Mucosa of descending colon (tissue), 3 donors: ENCODE results near the gene IRAK4. TPM values are rescaled to one million over a fixed set of nuclear protein-coding genes. Genes with fewer than 3 reads are reported as not detected.

Experiments used
- ATAC-seq: fragments of 200-7000 bp; cut with Tn5 transposase; one replicate; pipeline ENCODE4 v1.9.1; 2020; ENCODE audit warnings: mild to moderate bottlenecking, moderate library complexity
- DNase-seq, 3 donors: peaks; one replicate each; pipeline ENCODE4 v3.0.0-alpha.2; 2020
- H3K36me3 ChIP-seq: fragments of 200-600 bp; one replicate; pipeline ENCODE4 v1.8.0; 2021; ENCODE audit warnings: low read depth, mild to moderate bottlenecking
- H3K4me1 ChIP-seq: fragments of 200-600 bp; one replicate; pipeline ENCODE4 v1.8.0; 2021; ENCODE audit warnings: low read depth, mild to moderate bottlenecking
- H3K4me3 ChIP-seq: fragments of 200-600 bp; one replicate; pipeline ENCODE4 v1.8.0; 2021; ENCODE audit warnings: mild to moderate bottlenecking
- H3K9me3 ChIP-seq: fragments of 200-600 bp; one replicate; pipeline ENCODE4 v1.8.0; 2021; ENCODE audit warnings: mild to moderate bottlenecking
- intact Hi-C, 2 donors: fragments of 100-400 bp; cut with DNase I in 1 of 2; cut with micrococcal nuclease in 1 of 2; formaldehyde crosslinking; loops; one replicate each; pipeline versions ENCODE4 v1.11.0 to v1.11.1; 2022; cut with DNase I, micrococcal nuclease
- total RNA-seq, 3 donors: library from RNA; stranded (reverse); fragmentation: NEBNext Ultra II Directional in 2 of 3; extraction: Animal tissue kit (Norgen Biotek cat#: 25700) in 2 of 3; gene quantifications; one replicate each; pipeline versions ENCODE4 v1.2.1 to v1.2.4, GENCODE V29; 2021 to 2023
- TF ChIP-seq, protein P1 (sequence below): fragments of 200-600 bp; IDR thresholded peaks from one replicate; pipeline ENCODE4 v1.8.0; 2022; ENCODE audit warnings: antibody characterized with exemption, mild to moderate bottlenecking
- donor health status: DM: no; HTN: no; CAD: no; lungs with moderate emphysema.
- donor health status: DM: no; HTN: no; CAD: no.
- donor health status: DM: no; HTN: yes; CAD: no.

Gene IRAK4
- total RNA-seq, 3 donors from 2014 or later, result 20.8 to 22.0 (median 20.9) TPM

DNA sequence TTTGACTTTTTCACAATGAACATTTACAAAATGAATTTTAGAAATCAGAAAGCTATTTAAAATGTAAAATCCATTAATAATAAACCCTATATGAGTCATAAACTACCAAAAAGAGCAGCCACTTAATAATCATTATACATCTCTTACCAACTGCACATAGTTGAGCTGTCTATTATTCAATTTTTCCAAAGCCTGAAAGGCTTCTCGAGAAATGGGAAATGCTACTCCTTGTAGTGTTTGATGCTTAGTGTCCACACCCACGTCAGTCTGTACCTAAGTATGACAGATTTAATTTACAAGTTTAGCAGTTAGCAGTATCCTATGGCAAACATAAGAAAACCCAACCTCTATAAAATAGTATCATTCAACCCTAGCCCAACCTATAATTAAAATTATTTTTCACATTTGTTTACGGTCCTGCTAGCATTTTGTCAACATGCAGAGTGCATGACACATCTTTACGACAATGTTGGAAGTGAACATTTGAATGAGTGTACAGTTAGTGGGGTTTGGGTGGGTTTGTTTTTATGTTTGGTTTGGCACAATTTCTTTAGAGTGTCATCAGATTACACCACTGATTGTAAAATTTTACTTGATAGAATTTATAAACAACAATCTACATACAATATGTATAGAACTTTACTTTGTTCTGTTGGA is 38.9 kb downstream of the IRAK4 start:
- Histone ChIP-seq H3K9me3 (no peaks in the 10 kb centered on the region), H3K4me1 (no peaks in the 10 kb centered on the region), H3K36me3 (peaks cover 5% of the 10 kb centered on the region), H3K4me3 (no peak overlapping the region)
- intact Hi-C loops, result no loop called here
- TF ChIP-seq, protein P1, sequence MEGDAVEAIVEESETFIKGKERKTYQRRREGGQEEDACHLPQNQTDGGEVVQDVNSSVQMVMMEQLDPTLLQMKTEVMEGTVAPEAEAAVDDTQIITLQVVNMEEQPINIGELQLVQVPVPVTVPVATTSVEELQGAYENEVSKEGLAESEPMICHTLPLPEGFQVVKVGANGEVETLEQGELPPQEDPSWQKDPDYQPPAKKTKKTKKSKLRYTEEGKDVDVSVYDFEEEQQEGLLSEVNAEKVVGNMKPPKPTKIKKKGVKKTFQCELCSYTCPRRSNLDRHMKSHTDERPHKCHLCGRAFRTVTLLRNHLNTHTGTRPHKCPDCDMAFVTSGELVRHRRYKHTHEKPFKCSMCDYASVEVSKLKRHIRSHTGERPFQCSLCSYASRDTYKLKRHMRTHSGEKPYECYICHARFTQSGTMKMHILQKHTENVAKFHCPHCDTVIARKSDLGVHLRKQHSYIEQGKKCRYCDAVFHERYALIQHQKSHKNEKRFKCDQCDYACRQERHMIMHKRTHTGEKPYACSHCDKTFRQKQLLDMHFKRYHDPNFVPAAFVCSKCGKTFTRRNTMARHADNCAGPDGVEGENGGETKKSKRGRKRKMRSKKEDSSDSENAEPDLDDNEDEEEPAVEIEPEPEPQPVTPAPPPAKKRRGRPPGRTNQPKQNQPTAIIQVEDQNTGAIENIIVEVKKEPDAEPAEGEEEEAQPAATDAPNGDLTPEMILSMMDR, result no peak
- DNase-seq (no peak), ATAC-seq (no peak)

GRCh38 chr12:43805149-43805859 is 46.6 kb downstream of the IRAK4 start:
- intact Hi-C loops, result no loop called here
- no peaks in the 10 kb centered on the region for H3K9me3 ChIP-seq
- DNase-seq (peak in 1 of 3 donors; percentile 13), ATAC-seq (peak; percentile 28)
- TF ChIP-seq, protein P1, result no peak
- peak overlapping the region; percentile 87 for H3K4me3 ChIP-seq
- peaks cover 5% of the 10 kb centered on the region for H3K36me3 ChIP-seq
- H3K4me1 ChIP-seq, result peaks cover 8% of the 10 kb centered on the region

DNA sequence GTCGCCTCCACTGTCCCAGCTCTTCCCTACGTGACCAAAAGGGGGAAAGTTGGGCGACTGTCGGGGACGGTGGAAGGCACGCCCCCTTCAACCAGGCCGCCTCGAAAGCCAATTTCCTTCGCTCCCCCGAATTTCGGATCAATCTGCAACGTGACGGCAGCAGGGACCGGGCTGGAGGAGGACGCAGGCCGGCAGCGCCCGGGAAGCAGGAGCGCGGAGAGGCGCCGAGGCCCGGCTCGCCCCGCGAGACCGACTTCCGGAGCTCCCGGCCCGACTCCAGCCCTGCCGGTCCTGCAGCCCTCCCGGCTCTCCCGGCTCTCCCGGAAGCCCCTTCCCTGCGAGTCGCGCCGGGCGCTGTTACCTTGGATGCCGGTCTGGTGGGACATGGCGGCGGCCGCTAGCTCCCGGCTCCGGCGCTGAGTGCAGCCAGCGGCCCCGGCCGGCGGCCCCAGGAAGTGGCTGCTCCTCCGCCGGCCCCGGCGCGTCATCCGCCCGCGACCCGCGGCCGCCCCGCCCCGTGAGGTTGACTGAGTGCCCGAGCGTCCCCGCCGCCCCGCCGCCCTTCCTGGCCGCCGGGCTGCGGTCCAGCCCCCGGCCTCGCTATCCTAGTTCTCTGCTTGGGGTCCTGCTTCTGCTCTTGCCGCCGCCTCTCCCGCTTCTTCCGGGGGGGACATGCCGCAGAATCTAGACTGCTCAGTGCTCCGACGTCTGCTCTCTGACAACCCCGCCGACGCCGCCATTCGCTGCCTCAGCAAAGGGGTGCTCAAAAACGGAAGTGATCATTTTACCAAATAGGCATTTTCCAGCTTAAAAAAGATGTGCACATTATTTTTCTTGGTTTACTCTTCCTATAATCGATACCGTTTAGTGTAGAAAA is 47.3 kb downstream of the IRAK4 start, which contains the start of gene TWF1:
TSS of gene TWF1 (minus strand) at position 458 of the 877 bp plus-strand sequence. CDS start at position 386, 72 bp downstream.
- DNase-seq (peak; percentile 91 to 94 (median 92)), ATAC-seq (peak; percentile 100)
- H3K4me1 ChIP-seq, result peaks cover 8% of the 10 kb centered on the region
- TF ChIP-seq, protein P1, result no peak
- H3K36me3 ChIP-seq, result peaks cover 5% of the 10 kb centered on the region
- H3K9me3 ChIP-seq, result no peaks in the 10 kb centered on the region
- intact Hi-C loops, result no loop called here
- H3K4me3 ChIP-seq, result peak within 1 kb of the TSS; percentile 87

DNA sequence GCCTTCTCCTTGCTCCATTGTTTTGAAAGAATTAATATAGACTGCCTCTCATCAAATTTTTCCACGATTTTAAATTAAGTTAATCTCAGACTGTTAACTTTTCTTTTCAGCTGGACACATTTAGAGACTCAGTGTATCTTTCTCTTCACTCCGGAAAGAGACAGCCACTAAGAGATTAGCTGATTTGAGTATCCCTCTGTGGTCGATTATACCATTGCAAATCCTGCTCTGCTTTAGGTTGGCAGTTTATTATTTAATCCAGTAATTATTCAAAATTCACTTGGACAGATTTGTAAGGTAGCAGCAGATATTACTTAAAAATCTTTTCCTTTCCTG is 48.0 kb downstream of the IRAK4 start:
- Histone ChIP-seq H3K9me3 (no peaks in the 10 kb centered on the region), H3K4me1 (peaks cover 8% of the 10 kb centered on the region), H3K36me3 (peaks cover 2% of the 10 kb centered on the region), H3K4me3 (peak overlapping the region; percentile 87)
- intact Hi-C loops, result no loop called here
- ATAC-seq (no peak), DNase-seq (no peak)
- TF ChIP-seq, protein P1, result no peak

DNA sequence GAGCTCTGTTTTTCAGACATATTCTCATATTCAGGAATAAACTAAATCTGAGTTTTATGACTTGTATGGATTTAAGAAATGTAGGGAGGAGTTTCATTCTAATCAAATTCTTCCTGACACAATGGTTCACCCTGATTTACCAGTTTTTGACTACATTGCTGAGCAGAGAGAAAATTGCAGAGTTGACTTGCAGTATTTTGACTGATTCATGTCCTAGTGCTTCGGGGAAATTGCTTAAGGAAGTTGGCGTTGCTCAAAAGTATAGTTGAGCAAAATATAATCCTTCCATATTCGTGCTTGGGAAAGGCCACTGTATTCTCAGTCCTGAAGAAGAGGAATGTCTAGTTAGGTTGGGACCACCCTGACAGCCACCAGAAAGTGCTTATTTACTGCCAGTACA is 48.6 kb downstream of the IRAK4 start:
- Histone ChIP-seq H3K4me1 (peaks cover 8% of the 10 kb centered on the region), H3K9me3 (no peaks in the 10 kb centered on the region), H3K36me3 (no peaks in the 10 kb centered on the region), H3K4me3 (no peak overlapping the region)
- intact Hi-C loops, result no loop called here
- ATAC-seq (no peak), DNase-seq (no peak)
- TF ChIP-seq, protein P1, result no peak
